Dermis microvascular lymphatic vessel endothelial cell (primary cell): ENCODE measurements around the gene WIF1. TPM values are rescaled to one million over a fixed set of nuclear protein-coding genes. Genes with fewer than 3 reads are reported as not detected.

ENCODE experiments used
- DNase-seq, 2 donors: peaks; one replicate each; pipeline versions ENCODE4 v3.0.0 to v3.0.0-alpha.2; 2010; ENCODE audit warnings: low read depth in 2 of 2
- total RNA-seq: library from RNA; depleted of rRNA; stranded (reverse); fragments of >200 nt; gene quantifications from 2 replicates; pipeline ENCODE4 v1.2.1, GENCODE V29; 2014

The WIF1 gene, protein sequence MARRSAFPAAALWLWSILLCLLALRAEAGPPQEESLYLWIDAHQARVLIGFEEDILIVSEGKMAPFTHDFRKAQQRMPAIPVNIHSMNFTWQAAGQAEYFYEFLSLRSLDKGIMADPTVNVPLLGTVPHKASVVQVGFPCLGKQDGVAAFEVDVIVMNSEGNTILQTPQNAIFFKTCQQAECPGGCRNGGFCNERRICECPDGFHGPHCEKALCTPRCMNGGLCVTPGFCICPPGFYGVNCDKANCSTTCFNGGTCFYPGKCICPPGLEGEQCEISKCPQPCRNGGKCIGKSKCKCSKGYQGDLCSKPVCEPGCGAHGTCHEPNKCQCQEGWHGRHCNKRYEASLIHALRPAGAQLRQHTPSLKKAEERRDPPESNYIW
- under 0.01 TPM in 1 of 2 replicates, not detected in the other for total RNA-seq

DNA sequence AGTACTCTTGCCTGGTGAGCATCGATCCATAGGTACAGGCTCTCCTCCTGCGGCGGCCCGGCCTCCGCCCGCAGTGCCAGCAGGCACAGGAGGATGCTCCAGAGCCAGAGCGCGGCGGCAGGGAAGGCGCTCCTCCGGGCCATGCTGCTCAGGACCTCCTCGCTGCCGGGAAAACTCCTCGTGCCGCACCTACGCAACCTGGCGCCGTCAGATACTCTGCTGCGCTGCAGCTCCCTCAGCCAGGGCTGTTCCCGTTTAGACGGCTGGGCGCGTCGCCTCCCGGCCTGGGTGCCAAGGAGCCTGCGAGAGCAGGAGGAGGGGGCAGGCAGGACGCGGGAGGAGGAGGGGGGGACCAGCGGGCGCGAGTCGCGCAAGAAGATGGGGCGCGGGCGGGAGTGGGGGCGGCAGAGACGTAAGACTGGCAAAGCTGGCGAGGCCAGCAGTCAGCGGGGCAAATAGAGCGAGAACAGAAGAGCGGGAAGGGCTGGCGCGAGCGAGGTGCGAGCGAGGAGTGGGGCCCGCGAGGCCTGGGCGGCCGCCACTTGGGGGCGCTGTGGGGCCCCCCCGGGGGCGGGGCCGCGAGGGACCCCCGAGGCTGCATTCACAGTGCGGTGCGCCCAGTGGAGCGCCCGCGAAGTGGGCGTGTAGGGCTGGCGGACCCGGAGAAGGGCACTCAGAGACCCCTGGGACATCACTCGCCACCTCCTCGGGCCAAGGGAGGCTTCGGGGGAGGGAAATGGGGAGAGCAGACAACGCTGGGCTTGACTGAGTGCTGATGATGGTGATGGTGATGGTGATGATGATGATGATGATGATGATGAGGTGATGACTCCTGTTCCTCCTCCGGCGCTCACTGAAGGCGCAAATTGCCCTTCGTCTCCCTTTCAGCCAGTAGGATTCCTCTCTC, at the start of gene WIF1:
TSS of gene WIF1 (minus strand) at position 257 of the 907 bp plus-strand sequence. CDS start at position 143, 114 bp downstream.
- DNase-seq: peak in 1 of 2 donors; percentile 12

DNA sequence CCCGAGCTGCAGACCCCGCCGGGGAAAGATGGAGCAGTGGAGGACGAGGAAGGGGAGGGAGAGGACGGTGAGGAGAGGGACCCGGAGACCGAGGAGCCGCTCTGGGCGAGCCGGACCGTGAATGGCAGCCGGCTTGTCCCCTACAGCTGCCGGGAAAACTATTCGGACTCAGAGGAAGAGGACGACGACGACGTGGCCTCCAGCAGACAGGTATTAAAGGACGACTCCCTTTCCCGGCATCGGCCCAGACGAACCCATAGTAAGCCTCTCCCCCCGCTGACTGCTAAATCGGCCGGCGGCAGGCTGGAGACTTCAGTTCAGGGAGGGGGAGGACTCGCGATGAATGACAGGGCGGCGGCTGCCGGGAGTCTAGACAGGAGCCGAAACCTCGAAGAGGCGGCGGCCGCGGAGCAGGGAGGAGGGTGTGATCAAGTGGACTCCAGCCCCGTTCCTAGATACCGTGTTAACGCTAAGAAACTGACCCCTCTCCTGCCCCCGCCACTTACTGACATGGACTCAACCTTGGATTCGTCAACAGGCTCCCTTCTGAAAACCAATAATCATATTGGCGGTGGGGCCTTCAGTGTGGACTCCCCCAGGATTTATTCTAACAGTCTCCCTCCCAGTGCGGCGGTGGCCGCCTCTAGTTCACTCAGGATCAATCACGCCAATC, 49.2 kb upstream of the WIF1 start:
- peak in 1 of 2 donors; percentile 76 for DNase-seq

DNA sequence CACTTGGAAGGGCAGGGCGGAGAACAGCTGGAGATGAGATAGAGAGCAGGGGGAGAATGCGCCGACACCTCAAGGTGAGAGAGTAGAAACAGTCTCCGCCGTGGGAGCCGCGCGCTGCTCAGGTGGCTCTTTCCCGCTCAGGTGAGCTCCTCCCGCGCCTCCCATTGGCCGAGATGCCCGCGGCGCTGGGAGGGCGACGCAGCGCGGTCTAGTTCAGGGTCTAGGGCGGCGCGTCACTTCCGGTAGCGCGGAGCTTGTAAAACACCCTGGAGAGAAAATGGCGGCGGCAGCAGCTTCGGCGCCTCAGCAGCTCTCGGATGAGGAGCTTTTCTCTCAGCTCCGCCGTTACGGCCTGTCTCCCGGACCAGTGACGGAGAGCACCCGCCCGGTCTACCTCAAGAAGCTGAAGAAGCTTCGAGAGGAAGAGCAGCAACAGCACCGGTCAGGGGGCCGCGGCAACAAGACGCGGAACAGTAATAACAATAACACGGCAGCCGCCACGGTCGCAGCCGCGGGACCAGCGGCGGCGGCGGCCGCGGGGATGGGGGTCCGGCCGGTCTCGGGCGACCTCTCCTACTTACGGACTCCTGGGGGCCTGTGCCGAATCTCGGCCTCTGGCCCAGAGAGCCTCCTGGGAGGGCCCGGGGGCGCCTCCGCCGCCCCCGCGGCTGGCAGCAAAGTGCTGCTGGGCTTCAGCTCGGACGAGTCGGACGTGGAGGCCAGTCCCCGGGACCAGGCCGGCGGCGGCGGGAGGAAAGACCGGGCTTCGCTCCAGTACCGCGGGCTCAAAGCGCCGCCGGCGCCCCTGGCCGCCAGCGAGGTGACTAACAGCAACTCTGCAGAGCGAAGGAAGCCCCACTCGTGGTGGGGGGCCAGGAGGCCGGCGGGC, 48.5 kb upstream of the WIF1 start, which contains the start of gene LEMD3:
TSS of gene LEMD3 (plus strand) at position 264 of the 889 bp plus-strand sequence. CDS start at position 278, 14 bp downstream.
- DNase-seq: peak; percentile 77 to 94

DNA sequence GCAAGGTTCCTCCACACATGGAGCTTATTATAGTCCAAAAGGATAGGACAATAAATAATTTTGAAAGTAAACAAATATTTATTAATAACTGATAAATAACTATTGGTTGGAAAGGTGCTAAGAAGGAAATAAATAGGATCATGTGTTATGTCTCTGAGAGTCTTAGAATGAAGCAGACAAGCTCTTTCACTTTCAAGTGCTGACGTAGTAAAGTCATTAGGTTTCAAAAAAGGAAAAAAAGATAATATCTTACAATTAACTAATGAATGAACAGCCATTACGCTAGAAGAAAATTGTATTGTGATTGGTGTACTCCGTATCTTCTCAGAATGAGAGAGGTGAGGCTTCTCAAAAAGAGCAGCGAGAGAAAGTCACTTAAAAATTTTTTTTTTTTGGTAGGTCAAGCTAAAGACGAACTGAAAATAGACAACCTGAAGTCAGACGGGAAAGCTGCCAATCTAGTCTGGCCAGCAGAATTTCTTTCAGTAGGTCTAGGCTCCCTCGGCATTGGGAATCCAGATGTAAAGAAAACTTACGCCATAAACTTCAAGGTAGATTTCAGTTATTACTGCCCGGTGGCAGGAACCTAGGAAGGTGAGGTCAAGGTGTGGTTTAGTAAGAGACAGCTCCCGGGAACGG, 47.7 kb upstream of the WIF1 start:
- DNase-seq: peak in 1 of 2 donors; percentile 4

DNA sequence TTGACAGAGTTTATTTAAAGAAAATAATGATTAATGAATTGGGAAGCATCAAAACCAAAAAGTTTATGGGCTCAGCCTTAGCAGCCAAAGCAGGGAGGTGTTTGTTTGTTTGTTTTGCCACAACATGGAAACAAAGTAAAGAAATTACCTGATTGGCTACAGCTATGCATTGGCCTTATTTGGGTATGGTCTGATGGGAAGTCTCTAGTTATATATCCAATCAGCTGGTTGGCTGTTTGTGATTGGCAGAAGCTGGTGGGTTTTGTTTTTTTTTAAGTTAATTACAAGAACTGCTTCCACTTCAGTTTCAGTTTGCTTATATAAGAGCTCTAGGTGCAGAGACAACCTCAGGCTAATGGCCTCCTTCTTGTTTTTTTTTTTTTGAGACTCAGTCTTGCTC, 43.7 kb upstream of the WIF1 start:
- DNase-seq: no peak

DNA sequence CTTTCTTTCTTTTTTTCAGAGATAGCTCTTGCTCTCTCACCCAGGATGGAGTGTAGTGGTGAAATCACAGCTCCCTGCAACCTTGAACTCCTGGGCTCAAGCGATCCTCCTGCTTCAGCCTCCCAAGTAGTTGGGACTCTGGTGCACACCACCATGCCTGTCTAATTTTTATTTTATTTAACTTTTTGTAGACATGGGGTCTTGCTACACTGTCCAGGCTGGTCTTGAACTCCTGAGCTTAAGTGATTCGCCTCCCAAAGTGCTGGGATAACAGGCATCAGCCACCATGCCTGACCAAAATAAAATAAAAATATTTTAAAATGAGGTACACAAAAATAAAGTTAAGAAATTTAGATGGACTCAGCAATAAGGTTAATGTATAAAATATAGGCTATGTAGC, 43.1 kb upstream of the WIF1 start:
- DNase-seq: no peak

DNA sequence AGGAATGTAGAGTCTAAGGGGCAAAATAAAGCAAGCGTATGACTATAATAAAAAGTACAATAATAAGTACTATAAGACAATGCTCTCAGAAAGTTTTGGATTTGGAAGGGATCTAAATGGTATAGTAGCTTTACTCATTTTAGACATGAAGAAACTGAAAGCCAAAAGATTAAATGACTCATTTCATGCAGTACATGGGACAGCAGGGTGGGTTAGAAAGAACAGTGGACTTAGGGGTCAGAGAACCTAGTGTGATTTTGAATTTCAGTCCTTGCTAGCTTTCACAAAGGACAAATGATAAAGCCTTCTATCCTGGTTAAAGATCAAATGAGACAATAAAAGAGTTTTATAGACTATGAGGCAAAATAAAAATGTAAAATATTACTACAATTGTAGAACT, 41.5 kb upstream of the WIF1 start:
- DNase-seq: no peak

DNA sequence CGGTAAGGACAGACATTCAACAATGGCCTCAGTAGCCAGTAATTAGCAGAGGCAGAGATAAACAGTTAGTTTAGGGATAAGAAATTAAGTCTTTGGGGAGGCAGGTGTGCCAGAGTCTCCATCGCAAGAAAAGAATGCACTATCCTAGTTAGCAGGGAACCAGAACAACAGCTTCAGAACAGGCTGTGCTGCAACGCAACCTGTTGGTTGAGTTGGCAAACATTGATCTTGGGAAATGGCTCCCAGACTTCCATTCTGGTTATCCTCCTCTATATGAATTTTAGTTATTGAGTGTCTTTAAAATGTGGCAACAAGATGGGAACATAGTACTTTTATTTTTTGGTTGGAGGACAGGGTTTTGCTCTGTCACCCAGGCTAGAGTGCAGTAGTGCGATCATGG, 36.0 kb upstream of the WIF1 start:
- no peak for DNase-seq

DNA sequence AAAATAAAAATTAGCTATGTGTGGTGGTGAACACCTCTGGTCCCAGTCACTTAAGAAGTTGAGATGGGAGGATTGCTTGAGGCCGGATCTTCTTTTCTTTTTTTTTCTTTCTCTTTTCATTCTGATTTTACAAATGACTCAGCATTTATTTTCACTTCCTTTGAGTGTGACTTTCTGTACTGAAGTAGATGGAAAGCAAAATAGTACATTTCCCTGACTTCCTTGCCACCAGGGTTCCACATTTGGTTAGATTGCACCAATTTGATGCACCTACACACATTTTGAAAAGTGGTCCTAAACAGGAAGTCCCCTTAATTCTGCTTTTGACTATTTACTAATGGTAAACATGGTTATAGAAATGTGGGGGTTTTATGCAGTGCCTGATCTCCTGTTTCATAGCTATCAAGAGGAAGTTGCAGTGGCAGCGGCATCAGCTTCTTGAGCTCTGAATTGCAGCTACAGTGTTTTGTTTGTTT, 35.3 kb upstream of the WIF1 start:
- peak in 1 of 2 donors; percentile 11 for DNase-seq

DNA sequence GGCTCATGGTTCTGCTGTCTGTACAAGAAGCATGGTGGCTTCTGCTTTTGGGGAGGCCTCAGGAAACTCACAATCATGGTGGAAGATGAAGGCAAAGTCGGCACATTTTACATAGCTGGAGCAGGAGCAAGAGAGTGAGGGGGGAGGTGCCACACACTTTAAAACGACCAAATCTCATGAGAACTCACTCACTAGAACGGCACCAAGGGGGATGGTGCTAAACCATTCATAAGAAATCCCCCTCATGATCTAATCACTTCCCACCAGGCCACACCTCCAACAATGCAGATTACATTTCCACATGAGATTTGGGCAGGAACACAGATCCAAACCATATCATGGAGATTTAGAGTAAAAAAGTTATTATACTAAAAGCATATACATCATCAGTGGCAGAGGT, 34.7 kb upstream of the WIF1 start:
- DNase-seq: no peak

DNA sequence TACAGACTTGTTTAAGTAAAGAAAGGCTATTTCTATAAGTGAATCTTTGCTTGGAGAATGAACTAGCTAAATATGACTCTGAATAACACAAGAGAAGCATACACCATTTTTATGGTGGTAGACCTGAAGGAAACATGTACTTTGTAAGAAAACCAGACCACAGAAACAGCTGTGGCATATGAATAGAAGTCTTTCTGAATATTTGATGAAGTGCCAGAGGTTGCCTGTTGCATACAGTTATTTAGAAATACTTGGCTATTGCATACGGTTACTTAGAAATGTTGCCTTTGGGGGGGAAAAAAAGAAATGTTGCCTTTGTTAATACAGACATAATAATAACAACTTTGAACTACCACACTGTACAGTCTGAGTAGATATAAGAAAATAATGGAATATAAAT, 31.5 kb upstream of the WIF1 start:
- no peak for DNase-seq

DNA sequence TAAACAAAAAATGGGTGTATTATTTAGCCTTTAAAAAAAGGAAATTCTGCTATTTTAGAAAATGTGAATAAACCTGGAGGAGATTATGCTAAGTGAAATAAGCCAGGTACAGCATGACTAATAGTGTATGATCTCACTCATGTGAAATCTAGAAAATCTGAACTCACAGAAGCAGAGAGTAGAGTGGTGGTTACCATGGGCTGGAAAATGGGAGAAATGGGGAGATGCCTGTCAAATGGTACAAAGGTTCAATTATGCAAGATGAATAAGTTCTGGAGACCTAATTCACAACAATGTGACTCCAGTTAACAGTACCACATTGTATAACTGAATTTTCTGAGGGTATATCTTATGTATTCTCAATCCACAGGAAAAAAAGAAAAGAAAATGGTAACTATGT, 30.9 kb upstream of the WIF1 start:
- DNase-seq: no peak

DNA sequence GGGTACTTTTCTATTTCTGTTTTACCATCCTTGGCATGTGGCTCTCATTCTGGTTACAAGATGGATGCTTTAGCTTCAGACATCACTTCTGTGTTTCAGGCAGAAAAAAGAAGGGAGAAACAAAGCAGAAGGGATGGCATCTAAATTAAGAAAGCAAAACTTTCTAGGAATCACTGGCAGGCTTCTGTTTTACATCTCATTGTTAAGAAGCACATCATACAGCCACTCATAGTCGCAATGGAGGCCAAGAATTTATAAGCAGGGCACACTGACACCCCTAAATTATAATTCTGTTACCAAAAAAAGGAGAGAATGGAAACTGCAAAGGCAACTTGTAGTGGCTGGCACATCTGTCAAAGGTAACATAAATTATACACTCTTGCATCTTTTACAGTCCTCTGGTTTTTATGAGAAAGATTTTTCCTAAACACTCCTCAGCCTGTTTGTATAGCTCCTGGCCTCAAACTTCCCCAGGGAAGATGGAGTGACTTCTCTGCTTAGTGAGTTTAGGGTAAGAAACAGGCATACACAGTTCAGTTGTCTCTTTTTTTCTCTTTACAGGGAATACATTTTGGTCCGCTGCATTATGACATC, 26.3 kb upstream of the WIF1 start:
- no peak for DNase-seq

DNA sequence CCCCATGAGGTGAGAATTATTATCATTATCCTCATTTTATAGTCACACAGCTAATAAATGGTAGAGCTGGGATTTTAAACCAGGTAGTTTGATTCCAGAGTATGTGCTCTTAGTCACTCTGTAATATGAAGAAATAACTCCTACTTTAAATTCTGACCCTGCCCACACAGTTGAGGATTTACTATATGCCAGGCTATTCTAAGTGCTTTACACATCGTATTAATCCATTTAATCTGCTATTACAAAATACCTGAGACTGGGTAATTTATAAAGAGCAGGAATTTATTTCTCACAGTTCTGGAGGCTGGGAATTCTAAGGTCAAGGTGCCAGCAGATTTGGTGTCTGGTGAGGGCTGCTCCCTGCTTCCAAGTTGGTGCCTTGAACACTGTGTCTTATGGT, 19.6 kb upstream of the WIF1 start:
- DNase-seq: no peak

DNA sequence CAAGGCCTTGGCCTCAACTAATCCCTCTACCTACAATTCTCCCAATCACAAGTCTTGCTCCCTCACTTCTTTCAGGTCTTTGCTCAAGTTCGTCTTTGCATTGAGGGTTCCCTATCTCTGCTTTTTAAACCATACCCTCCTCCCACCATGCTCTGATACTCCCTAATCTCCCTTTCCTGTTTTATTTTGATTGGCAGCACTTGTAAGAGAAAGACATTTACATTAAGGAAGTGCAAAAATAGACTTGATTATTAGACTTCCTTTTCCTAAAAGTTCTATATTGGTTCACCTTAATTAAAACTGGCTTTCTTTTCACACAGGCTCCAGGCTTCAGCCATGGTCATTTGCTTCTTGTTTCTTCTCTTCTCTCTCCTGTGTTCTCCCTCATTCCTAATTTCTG, 18.3 kb upstream of the WIF1 start:
- no peak for DNase-seq

DNA sequence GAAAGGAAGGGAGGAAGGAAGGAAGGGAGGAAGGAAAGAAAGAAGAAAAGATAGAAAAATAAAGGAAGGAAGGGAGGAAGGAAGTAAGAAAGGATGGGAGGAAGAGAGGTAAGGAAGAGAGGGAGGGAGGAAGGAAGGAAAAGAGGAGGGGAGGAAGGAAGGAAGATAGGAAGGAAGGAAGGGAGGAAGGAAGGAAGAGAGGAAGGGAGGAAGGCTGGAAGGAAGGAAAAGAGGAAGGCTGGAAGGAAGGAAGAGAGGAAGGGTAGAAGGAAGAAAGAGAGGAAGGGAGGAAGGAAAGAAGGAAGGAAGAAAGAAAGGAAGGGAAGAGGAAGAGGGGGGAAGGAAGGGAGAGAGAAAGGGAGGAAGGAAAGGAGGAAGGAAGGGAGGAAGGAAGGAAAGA, 12.8 kb upstream of the WIF1 start:
- DNase-seq: no peak

DNA sequence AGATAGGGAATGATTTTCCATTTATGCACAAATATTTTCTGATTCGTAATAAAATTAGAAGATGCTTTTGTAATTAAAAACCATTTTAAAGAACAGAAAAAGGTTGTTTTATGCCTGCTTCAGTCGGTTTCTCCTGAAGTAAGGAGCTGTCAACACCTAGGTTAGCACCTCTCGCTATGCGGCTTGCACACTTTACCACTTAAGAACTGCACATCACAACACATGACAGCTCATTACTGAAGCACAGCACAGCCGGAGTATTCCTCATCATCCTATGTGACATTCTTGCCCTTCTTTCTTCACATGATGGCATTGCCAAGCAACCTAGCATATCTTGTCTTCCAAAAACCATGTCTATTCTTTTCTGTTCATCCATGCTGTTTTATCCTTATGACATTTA, 5.4 kb upstream of the WIF1 start:
- no peak for DNase-seq

DNA sequence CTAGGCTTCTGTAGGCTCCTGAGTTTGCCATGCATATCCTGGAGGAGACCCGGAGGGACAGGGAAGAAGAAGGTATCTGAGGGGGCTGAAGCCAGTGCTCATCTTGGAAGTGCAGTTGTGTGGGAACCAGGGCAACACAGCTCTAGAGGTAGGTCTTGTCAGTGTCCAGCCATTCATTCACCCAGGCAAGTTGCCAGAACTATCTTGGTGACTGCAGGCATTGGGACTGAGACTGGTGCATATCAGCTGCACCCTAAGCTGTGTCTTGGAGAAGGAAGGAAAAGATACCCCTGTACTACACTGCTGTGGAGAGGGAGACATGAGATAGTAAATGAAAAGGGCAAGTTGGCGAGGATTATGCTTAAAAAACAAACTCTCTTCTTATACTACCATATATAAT, 4.9 kb upstream of the WIF1 start:
- DNase-seq: no peak

DNA sequence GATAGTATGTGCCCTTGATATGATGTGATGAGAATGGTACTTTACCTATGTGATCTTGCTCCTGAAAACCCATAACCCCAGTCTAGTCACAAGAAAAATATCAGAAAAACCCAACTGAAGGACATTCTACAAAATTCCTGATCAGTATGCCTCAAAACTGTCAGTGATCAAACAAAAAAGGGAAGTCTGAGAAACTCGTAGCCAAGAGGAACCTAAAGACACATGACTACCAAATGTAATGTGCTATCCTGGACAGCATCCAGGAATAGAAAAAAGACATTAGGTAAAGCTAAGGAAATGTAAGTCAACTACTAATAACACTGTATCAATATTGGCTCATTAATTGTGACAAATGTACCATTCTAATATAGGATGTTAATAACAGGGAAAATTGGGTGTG, 4.1 kb upstream of the WIF1 start:
- DNase-seq: no peak
